ENCODE results near the gene NT5DC2.

The NT5DC2 gene

DNA sequence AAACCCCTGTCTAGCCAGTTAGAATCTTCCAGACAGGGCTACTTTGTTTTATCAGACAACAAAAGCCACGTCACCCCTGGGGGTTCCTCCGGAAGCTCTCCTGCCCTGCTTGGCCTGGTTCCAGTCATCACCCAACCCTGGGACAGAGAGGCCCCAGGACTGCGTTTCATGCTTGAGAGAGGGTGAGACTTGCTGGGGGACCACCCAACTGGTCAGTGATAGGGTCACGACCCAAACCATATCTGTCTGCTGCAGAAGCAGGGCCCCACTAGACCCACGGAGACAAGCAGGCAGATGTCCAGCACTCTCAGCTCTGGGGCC, 1.2 kb downstream of the NT5DC2 start:
- DNase-seq: peak; percentile 78
- Histone ChIP-seq H3K4me3 (ENCODE audit: low read depth, low read length) (peak overlapping the region; percentile 82), H3K27ac (peak overlapping the region; percentile 63), H3K27me3 (replicated peaks) (no peaks in the 10 kb centered on the region), H3K36me3 (replicated peaks) (peaks cover 19% of the 10 kb centered on the region)
- in situ Hi-C loops (cut with HindIII; ENCODE audit: low pct_ligation_motif_present, low sequenced_read_pairs): no loop called here
- TF ChIP-seq, protein P1, sequence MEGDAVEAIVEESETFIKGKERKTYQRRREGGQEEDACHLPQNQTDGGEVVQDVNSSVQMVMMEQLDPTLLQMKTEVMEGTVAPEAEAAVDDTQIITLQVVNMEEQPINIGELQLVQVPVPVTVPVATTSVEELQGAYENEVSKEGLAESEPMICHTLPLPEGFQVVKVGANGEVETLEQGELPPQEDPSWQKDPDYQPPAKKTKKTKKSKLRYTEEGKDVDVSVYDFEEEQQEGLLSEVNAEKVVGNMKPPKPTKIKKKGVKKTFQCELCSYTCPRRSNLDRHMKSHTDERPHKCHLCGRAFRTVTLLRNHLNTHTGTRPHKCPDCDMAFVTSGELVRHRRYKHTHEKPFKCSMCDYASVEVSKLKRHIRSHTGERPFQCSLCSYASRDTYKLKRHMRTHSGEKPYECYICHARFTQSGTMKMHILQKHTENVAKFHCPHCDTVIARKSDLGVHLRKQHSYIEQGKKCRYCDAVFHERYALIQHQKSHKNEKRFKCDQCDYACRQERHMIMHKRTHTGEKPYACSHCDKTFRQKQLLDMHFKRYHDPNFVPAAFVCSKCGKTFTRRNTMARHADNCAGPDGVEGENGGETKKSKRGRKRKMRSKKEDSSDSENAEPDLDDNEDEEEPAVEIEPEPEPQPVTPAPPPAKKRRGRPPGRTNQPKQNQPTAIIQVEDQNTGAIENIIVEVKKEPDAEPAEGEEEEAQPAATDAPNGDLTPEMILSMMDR (IDR thresholded peaks at IDR 0.05; ENCODE audit: low read depth, low read length, missing control alignments): no peak

DNA sequence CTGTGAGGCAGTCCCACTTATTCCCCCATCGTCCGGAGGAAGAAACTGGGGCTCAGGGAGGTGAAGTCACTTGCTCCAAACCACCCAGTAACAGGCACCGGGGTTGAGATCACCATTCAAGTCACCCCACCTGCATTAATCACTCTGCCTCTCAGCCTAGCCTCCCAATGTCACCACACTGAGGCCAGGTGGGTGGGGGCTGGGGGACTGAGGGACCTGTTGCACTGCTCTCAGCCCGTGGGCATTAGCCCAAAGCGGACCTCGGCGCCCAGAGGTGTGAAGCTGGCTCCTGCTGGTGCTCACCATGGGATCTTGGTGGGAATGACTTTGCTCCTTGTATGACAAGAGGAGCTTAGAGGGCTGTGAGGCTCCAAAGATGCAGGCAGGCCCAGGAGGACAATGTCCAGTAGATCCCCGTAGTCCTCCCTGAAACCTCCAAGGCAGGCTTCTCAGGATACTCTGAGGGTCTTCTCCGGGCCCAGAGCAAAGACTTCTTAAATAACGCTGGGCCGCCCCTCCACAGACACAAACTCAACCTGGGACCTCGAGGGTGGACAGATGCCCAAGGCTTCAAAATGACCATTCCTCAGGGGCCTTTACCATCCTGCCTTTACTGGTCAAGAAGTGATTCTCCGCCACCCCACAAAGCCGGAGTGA, 1.7 kb downstream of the NT5DC2 start:
- H3K36me3 ChIP-seq (replicated peaks): peaks cover 24% of the 10 kb centered on the region
- TF ChIP-seq, protein P1 (IDR thresholded peaks at IDR 0.05; ENCODE audit: low read depth, low read length, missing control alignments): no peak
- in situ Hi-C loops (cut with HindIII; ENCODE audit: low pct_ligation_motif_present, low sequenced_read_pairs): no loop called here
- DNase-seq: no peak
- H3K4me3 ChIP-seq (ENCODE audit: low read depth, low read length): peak overlapping the region; percentile 82
- no peaks in the 10 kb centered on the region for H3K27me3 ChIP-seq (replicated peaks)
- peak overlapping the region; percentile 63 for H3K27ac ChIP-seq

DNA sequence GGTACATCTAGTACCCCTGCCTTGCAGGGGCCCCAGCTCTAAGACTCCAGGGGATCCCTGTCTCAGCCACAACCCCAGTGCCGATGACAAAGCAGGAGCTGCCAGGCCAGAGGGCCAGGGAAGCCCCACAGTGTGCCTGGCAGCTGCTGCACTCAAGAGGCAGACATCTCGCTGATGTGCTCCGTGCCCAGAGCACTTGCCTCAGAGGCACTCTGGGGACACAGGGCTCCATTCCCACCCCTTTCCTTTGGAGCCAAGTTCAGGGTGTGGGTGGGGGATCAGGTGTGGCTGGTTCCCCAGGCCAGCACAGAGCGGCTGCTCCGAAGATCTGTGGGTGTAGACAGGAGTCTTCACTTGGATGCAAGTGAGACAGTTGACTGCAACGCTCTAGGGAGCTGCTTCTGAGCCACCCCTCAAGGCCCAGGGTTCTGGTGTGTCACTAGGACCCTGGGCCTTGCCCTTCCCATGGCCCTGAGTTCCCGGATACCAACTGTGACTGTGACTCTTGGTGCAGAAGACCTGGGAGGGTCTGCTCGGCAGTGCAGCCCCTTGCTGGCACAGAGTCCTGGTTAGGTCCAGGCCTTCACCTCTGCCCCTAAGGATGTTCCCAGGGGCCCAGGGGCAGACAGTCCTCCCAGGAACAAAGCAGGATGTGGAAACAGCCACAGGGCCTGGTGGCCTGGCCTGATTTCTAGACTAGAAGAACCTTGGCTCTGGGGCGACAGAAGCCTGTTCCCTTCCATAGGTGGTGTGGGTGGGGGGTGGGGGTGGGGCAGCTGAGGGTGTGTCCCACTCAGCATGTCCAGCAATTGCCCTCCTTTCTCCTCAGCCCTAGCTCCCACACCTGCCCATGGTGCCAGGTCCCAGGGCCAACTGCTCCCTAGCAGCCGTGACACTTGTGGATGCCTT, 2.5 kb downstream of the NT5DC2 start:
- in situ Hi-C loops (cut with HindIII; ENCODE audit: low pct_ligation_motif_present, low sequenced_read_pairs): no loop called here
- peak overlapping the region; percentile 20 for H3K4me3 ChIP-seq (ENCODE audit: low read depth, low read length)

DNA sequence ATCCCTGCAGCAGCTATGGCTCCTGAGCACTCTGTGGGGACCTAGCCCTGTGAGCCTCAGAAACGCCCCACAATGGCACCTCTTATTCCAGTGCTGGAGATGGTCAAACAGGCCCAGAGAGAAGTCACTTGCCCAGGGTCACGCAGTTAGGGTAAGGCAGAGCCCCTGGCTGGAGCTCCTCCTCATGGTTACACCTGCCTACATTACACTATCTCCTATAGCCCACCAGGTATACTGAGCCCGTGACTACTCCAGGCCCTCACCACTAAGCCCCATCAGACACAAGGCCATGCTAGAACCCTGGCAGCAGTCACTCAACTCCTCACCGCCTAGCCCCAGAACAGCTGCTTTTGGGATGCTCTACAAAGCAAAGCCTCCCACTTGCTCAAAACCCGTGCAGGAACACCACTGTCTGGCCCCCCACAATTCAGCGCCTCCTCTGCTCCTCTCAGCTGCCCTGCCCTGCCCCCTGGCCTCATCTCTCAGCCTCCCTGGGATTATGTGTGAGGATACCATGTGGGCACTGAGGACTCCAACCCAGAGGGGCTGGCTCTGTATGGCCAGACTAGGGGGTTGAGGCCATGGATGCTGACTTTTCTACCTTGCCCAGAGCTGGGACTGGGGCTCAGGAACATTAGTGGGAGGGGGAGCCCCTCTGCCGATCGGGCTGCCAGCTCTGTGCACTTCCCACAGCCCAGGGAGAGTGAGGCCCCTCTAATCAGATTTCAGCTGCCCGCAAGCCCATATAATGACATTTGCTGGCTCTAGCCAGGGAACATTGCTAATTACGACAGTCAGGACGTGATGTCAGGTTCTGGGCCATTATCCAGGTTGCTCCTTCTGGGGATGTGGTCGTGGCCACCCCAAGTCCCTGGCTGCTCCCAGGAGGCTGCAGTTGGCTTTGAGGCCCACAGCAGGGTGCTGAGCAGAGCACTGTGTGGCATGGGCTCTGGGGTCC, 4.0 kb downstream of the NT5DC2 start:
- in situ Hi-C loops (cut with HindIII; ENCODE audit: low pct_ligation_motif_present, low sequenced_read_pairs): no loop called here
- Histone ChIP-seq H3K36me3 (replicated peaks) (peaks cover 37% of the 10 kb centered on the region), H3K27ac (no peak overlapping the region), H3K4me3 (ENCODE audit: low read depth, low read length) (no peak overlapping the region), H3K27me3 (replicated peaks) (no peaks in the 10 kb centered on the region)
- TF ChIP-seq, protein P1 (IDR thresholded peaks at IDR 0.05; ENCODE audit: low read depth, low read length, missing control alignments): no peak
- no peak for DNase-seq

More for the DNA sequence above, 2.5 kb downstream of the NT5DC2 start:
- TF ChIP-seq, protein P1 (IDR thresholded peaks at IDR 0.05; ENCODE audit: low read depth, low read length, missing control alignments): no peak
- peaks cover 32% of the 10 kb centered on the region for H3K36me3 ChIP-seq (replicated peaks)
- DNase-seq: no peak
- no peaks in the 10 kb centered on the region for H3K27me3 ChIP-seq (replicated peaks)
- no peak overlapping the region for H3K27ac ChIP-seq

DNA sequence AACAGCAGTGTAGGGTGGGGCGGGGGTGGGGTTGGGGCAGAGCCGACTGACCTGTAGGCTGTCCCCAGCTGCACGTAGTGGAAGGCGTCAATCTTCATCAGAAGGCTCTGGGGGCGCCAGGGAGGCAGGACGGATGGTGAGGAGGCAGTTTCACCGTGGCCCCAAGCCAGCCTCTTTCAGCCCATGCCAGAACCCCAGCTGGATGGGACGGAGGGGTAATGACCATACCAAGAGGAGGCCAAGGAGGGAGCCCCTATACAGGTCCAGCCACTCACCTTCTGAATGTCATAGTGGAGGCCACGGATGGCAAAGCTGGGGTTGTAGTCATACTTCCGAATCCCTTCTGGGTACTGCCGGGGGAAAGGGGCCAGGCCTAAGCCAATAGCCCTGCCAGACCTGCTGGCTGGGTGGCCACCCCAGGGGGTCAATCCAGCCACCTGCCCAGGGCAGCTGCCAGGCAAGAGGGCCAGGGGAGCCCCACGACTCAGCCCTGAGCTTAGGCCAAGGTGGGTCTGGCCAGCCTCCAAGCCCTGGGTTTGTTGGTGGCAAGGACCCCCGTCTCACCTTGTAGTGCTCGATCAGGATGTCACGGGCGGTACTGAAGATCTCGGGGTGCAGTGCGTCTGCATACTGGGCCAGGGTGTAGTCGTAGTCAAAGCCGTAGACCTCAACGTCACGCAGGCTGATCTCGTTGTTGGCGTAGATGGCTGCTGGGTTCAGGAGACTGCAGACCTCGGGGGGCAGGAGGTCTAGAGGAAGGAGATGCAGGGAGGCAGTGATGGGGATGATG, 4.9 kb downstream of the NT5DC2 start:
- no peak overlapping the region for H3K27ac ChIP-seq
- no peaks in the 10 kb centered on the region for H3K27me3 ChIP-seq (replicated peaks)
- H3K36me3 ChIP-seq (replicated peaks): peaks cover 46% of the 10 kb centered on the region
- DNase-seq: no peak
- in situ Hi-C loops (cut with HindIII; ENCODE audit: low pct_ligation_motif_present, low sequenced_read_pairs): no loop called here
- TF ChIP-seq, protein P1 (IDR thresholded peaks at IDR 0.05; ENCODE audit: low read depth, low read length, missing control alignments): no peak
- no peak overlapping the region for H3K4me3 ChIP-seq (ENCODE audit: low read depth, low read length)
